Body of pancreas (tissue), 4 donors: Measurements from ENCODE around the gene PSMD6. TPM values are rescaled to one million over a fixed set of nuclear protein-coding genes. Genes with fewer than 3 reads are reported as not detected.

Experiments used
- ATAC-seq: fragments of 150-250 bp; one replicate; pipeline ENCODE4 v1.9.1; 2016
- DNase-seq, 4 donors: peaks; one replicate each; pipeline ENCODE4 v3.0.0-alpha.2; 2019
- H3K27ac ChIP-seq, 4 donors: fragments of 200-600 bp; sonication (generic); 1 replicate in 3 of 4; 2 replicates in 1 of 4; pipeline versions ENCODE4 v1.5.1 to v1.6.1; 2016 to 2019; ENCODE audit warnings: mild to moderate bottlenecking in 1 of 4, mixed read lengths in 1 of 4, moderate library complexity in 1 of 4
- H3K27me3 ChIP-seq, 2 donors: fragments of 200-600 bp; sonication (generic); one replicate each; pipeline ENCODE4 v1.6.0; 2016; ENCODE audit warnings: mild to moderate bottlenecking in 1 of 2
- H3K36me3 ChIP-seq, 2 donors: fragments of 200-600 bp; sonication (generic); replicated peaks in 1 of 2; 2 replicates each; pipeline ENCODE4 v1.5.1; 2016; ENCODE audit warnings: low read depth in 2 of 2; ENCODE audit not compliant: insufficient read depth in 1 of 2
- H3K4me1 ChIP-seq: fragments of 200-600 bp; sonication (generic); one replicate; pipeline ENCODE4 v1.6.0; 2016
- H3K4me3 ChIP-seq, 2 donors: fragments of 200-600 bp; sonication (generic); 1 replicate in 1 of 2; 2 replicates in 1 of 2; pipeline ENCODE4 v1.5.1; 2016 to 2019
- H3K9me3 ChIP-seq, 3 donors: fragments of 200-600 bp; sonication (generic); 1 replicate in 2 of 3; 2 replicates in 1 of 3; pipeline ENCODE4 v1.5.1; 2016
- CTCF ChIP-seq, 7 experiments: fragments of 450-650 bp in 4 of 7; fragments of 200-600 bp in 3 of 7; sonication (generic) in 3 of 7; IDR thresholded peaks; one replicate each; pipeline ENCODE4 v1.5.1; 2016 to 2019; ENCODE audit warnings: antibody characterized with exemption in 7 of 7
- POLR2A ChIP-seq, 3 donors: fragments of 450-650 bp; IDR thresholded peaks; one replicate each; pipeline ENCODE4 v1.6.1; 2016; ENCODE audit warnings: antibody characterized with exemption in 3 of 3, mild to moderate bottlenecking in 2 of 3
- WGBS, 2 donors: methylation state at CpG; one replicate each; pipeline ENCODE4 v1.1.5; 2017; 5-methylcytosine and 5-hydroxymethylcytosine counted together
- intact Hi-C: fragments of 100-400 bp; cut with DNase I; formaldehyde crosslinking; loops from one replicate; pipeline ENCODE4 v1.15.1; 2023
- total RNA-seq, 2 donors: library from RNA; depleted of rRNA; stranded (reverse); fragments of >200 nt; gene quantifications; one replicate each; pipeline ENCODE4 v1.1.0, GENCODE V29; 2016

The PSMD6 gene
- 10 to 100 TPM; 88.7 to 98.3 TPM for total RNA-seq

GRCh38 chr3:64023187-64023860 is at the start of gene PSMD6:
Gene PSMD6, minus strand, starts transcription at chr3:64023494. Its CDS starts 75 bp downstream, at chr3:64023419.
- H3K4me1 ChIP-seq = peaks cover 7% of the 10 kb centered on the region
- 1% methylated on average over 31 to 59 of the region's 59 CpGs for WGBS, 2 donors
- H3K36me3 ChIP-seq = peaks cover 0 to 5% of the 10 kb centered on the region in 2 donors
- ATAC-seq (peak; percentile 92), DNase-seq (peak; percentile 88 to 92 (median 88))
- peak within 1 kb of the TSS; percentile 66 for H3K4me3 ChIP-seq
- H3K9me3 ChIP-seq = no peaks in the 10 kb centered on the region
- peak within 1 kb of the TSS; percentile 79 to 93 (median 88) for H3K27ac ChIP-seq
- no peaks in the 10 kb centered on the region for H3K27me3 ChIP-seq
- TF ChIP-seq POLR2A (IDR thresholded peaks at IDR 0.05) = peak; percentile 63 to 88 (median 86)
- TF ChIP-seq CTCF (IDR thresholded peaks at IDR 0.05) = peak; percentile 99 to 100 (median 100)
- intact Hi-C loops = no loop called here

- 79 to 85% methylated on average over 2 of the region's 2 CpGs for WGBS, 2 donors
- H3K27ac ChIP-seq = no peak overlapping the region
- intact Hi-C loops = no loop called here
- DNase-seq (no peak), ATAC-seq (no peak)
- H3K27me3 ChIP-seq = no peaks in the 10 kb centered on the region
- H3K9me3 ChIP-seq = no peaks in the 10 kb centered on the region
- TF ChIP-seq CTCF (IDR thresholded peaks at IDR 0.05) (no peak), POLR2A (IDR thresholded peaks at IDR 0.05) (no peak)
- H3K36me3 ChIP-seq = no peaks in the 10 kb centered on the region
- H3K4me1 ChIP-seq = no peaks in the 10 kb centered on the region
- H3K4me3 ChIP-seq = no peak overlapping the region
These were observed 48.8 kb upstream of the PSMD6 start for GRCh38 chr3:64072126-64072525.

- no peaks in the 10 kb centered on the region for H3K36me3 ChIP-seq
- H3K4me3 ChIP-seq = no peak overlapping the region
- DNase-seq (no peak), ATAC-seq (no peak)
- H3K9me3 ChIP-seq = no peaks in the 10 kb centered on the region
- no peaks in the 10 kb centered on the region for H3K27me3 ChIP-seq
- no peak overlapping the region for H3K27ac ChIP-seq
- H3K4me1 ChIP-seq = no peaks in the 10 kb centered on the region
- no peak for TF ChIP-seq POLR2A (IDR thresholded peaks at IDR 0.05)
- TF ChIP-seq CTCF (IDR thresholded peaks at IDR 0.05) = no peak
- intact Hi-C loops = no loop called here
These were observed 47.4 kb upstream of the PSMD6 start for GRCh38 chr3:64070704-64071103.

- Histone ChIP-seq H3K4me1 (no peaks in the 10 kb centered on the region), H3K27ac (no peak overlapping the region), H3K36me3 (no peaks in the 10 kb centered on the region), H3K9me3 (no peaks in the 10 kb centered on the region), H3K27me3 (no peaks in the 10 kb centered on the region), H3K4me3 (no peak overlapping the region)
- 61 to 66% methylated on average over 10 of the region's 10 CpGs for WGBS, 2 donors
- DNase-seq (no peak), ATAC-seq (no peak)
- intact Hi-C loops = no loop called here
- TF ChIP-seq POLR2A (IDR thresholded peaks at IDR 0.05) = no peak
- TF ChIP-seq CTCF (IDR thresholded peaks at IDR 0.05) = no peak
These were observed 44.4 kb upstream of the PSMD6 start for GRCh38 chr3:64067506-64068346.
